IMR-90 (cell line): ENCODE data around the gene MRPL41. TPM values are rescaled to one million over a fixed set of nuclear protein-coding genes. Genes with fewer than 3 reads are reported as not detected.
A peak's percentile ranks its signal among the peaks of the same experiment; 100 is the strongest.

Experiments used
- ATAC-seq: fragments of 200-7000 bp; cut with Tn5 transposase; 2 replicates; pipeline ENCODE4 v1.9.1; 2020; ENCODE audit warnings: low read depth, mild to moderate bottlenecking, moderate library complexity
- BruUV-seq: library from RNA; stranded (reverse); fragments of 400-500 nt; replicated peaks from 2 replicates; lab custom pipeline; 2021; lab: Mats Ljungman, UMichigan
- CTCF ChIA-PET: fragments of 300-600 bp; formaldehyde crosslinking; extraction: SDS; loops from one replicate; lab custom pipeline; 2021; ENCODE audit warnings: antibody characterized with exemption; lab: Yijun Ruan, JAX
- POLR2A ChIA-PET: fragments of 300-600 bp; sonication (Branson Sonifier 250); formaldehyde crosslinking; loops from one replicate; lab custom pipeline; 2022; ENCODE audit warnings: antibody characterized with exemption; ENCODE audit not compliant: unreplicated experiment; lab: Charles Lee
- DNase-seq: peaks from one replicate; pipeline ENCODE4 v3.0.0; 2013
- H2AFZ ChIP-seq: replicated peaks from 2 replicates; pipeline ENCODE3; 2013; ENCODE audit warnings: low read length, mild to moderate bottlenecking; ENCODE audit not compliant: poor library complexity
- H2AK5ac ChIP-seq: 2 replicates; pipeline ENCODE4 v1.6.1; 2013; ENCODE audit warnings: low read depth, low read length, inconsistent platforms
- H2AK9ac ChIP-seq: replicated peaks from 2 replicates; pipeline ENCODE3; 2013; ENCODE audit warnings: mild to moderate bottlenecking, low read depth, low read length, moderate library complexity; ENCODE audit not compliant: poor library complexity
- H2BK120ac ChIP-seq: 2 replicates; pipeline ENCODE4 v1.6.1; 2013; ENCODE audit warnings: low read depth, low read length, inconsistent platforms
- H2BK15ac ChIP-seq: 3 replicates; pipeline ENCODE4 v1.6.1; 2013; ENCODE audit warnings: low read depth, low read length, inconsistent platforms
- H2BK20ac ChIP-seq: 2 replicates; pipeline ENCODE4 v1.6.1; 2013; ENCODE audit warnings: low read depth, mild to moderate bottlenecking, inconsistent platforms, low read length, moderate library complexity
- H2BK5ac ChIP-seq: 2 replicates; pipeline ENCODE4 v1.6.1; 2013; ENCODE audit warnings: mild to moderate bottlenecking, low read depth, low read length, inconsistent platforms; ENCODE audit not compliant: poor library complexity, severe bottlenecking
- H3K14ac ChIP-seq: replicated peaks from 2 replicates; pipeline ENCODE4 v1.6.1; 2013; ENCODE audit warnings: low read depth, low read length, inconsistent platforms
- H3K18ac ChIP-seq: 2 replicates; pipeline ENCODE4 v1.6.1; 2013; ENCODE audit warnings: low read depth, low read length, control low read depth
- H3K23ac ChIP-seq: 2 replicates; pipeline ENCODE4 v1.6.1; 2013; ENCODE audit warnings: low read depth, low read length, inconsistent platforms
- H3K27ac ChIP-seq: 2 replicates; pipeline ENCODE4 v1.5.1; 2013; ENCODE audit warnings: mild to moderate bottlenecking, control low read depth, low read length; ENCODE audit not compliant: insufficient read depth
- H3K27me3 ChIP-seq: 2 replicates; pipeline ENCODE4 v1.6.1; 2013; ENCODE audit warnings: low read length; ENCODE audit not compliant: control insufficient read depth, insufficient read depth
- H3K36me3 ChIP-seq: 2 replicates; pipeline ENCODE4 v1.6.1; 2013; ENCODE audit warnings: low read length, mixed read lengths; ENCODE audit not compliant: control insufficient read depth, insufficient read depth
- H3K4ac ChIP-seq: 2 replicates; pipeline ENCODE4 v1.6.1; 2013; ENCODE audit warnings: low read depth, low read length, inconsistent platforms
- H3K4me1 ChIP-seq: 2 replicates; pipeline ENCODE4 v1.6.1; 2013; ENCODE audit warnings: low read length, mixed read lengths; ENCODE audit not compliant: control insufficient read depth, insufficient read depth
- H3K4me2 ChIP-seq: 2 replicates; pipeline ENCODE4 v1.6.1; 2013; ENCODE audit warnings: low read depth, mild to moderate bottlenecking, control low read depth, low read length, moderate library complexity
- H3K4me3 ChIP-seq: 2 replicates; pipeline ENCODE4 v1.5.1; 2013; ENCODE audit warnings: low read depth, mild to moderate bottlenecking, control low read depth, low read length, moderate library complexity; ENCODE audit not compliant: insufficient read depth
- H3K56ac ChIP-seq: 2 replicates; pipeline ENCODE4 v1.6.1; 2013; ENCODE audit warnings: low read length, inconsistent platforms; ENCODE audit not compliant: insufficient read depth; ENCODE audit errors: extremely low read depth
- H3K79me1 ChIP-seq, 2 experiments: 2 replicates each; pipeline ENCODE4 v1.6.1; 2013; ENCODE audit warnings: low read length in 2 of 2, inconsistent platforms in 1 of 2, low read depth in 1 of 2
- H3K9ac ChIP-seq: 2 replicates; pipeline ENCODE4 v1.6.1; 2013; ENCODE audit warnings: low read depth, low read length, control low read depth
- H3K9me1 ChIP-seq: 2 replicates; pipeline ENCODE4 v1.6.1; 2013; ENCODE audit warnings: low read length, inconsistent platforms; ENCODE audit not compliant: insufficient read depth
- H3K9me3 ChIP-seq: 2 replicates; pipeline ENCODE4 v1.6.1; 2013; ENCODE audit warnings: low read length; ENCODE audit not compliant: control insufficient read depth, insufficient read depth
- H4K20me1 ChIP-seq: 2 replicates; pipeline ENCODE4 v1.6.1; 2013; ENCODE audit warnings: low read length, inconsistent platforms; ENCODE audit not compliant: insufficient read depth
- H4K5ac ChIP-seq: 2 replicates; pipeline ENCODE4 v1.6.1; 2013; ENCODE audit warnings: mild to moderate bottlenecking, low read depth, low read length, control low read depth
- H4K8ac ChIP-seq, 2 experiments: 2 replicates each; pipeline ENCODE4 v1.6.1; 2013; ENCODE audit warnings: low read depth in 2 of 2, low read length in 2 of 2, control low read depth in 1 of 2, inconsistent platforms in 1 of 2
- H4K91ac ChIP-seq: 2 replicates; pipeline ENCODE4 v1.6.1; 2013; ENCODE audit warnings: low read depth, low read length, inconsistent platforms; ENCODE audit not compliant: insufficient read depth
- BHLHE40 ChIP-seq: fragments of 150-350 bp; IDR thresholded peaks from 2 replicates; pipeline ENCODE4 v1.6.1; 2016; ENCODE audit warnings: mild to moderate bottlenecking, low read depth, low read length
- CHD1 ChIP-seq: IDR thresholded peaks from 2 replicates; pipeline ENCODE4 v1.6.1; 2012; ENCODE audit warnings: low read depth, low read length, improper control_type of control experiment
- CTCF ChIP-seq: conservative IDR thresholded peaks from 2 replicates; pipeline ENCODE4 v1.5.1; 2012; ENCODE audit warnings: mild to moderate bottlenecking, low read depth, low read length, improper control_type of control experiment
- MAFK ChIP-seq: IDR thresholded peaks from 2 replicates; pipeline ENCODE4 v1.6.1; 2012; ENCODE audit warnings: low read depth, low read length, improper control_type of control experiment
- MAZ ChIP-seq: IDR thresholded peaks from 2 replicates; pipeline ENCODE4 v1.6.1; 2012; ENCODE audit warnings: low read depth, mild to moderate bottlenecking, low read length, improper control_type of control experiment, moderate library complexity, borderline replicate concordance
- MXI1 ChIP-seq: IDR thresholded peaks from 2 replicates; pipeline ENCODE4 v1.6.1; 2012; ENCODE audit warnings: low read depth, mild to moderate bottlenecking, low read length, moderate library complexity, borderline replicate concordance
- RAD21 ChIP-seq: IDR thresholded peaks from 2 replicates; pipeline ENCODE4 v1.6.1; 2012; ENCODE audit warnings: low read length, improper control_type of control experiment
- SMC3 ChIP-seq: fragments of 150-350 bp; IDR thresholded peaks from 2 replicates; pipeline ENCODE4 v1.6.1; 2016; ENCODE audit warnings: low read depth, mild to moderate bottlenecking, antibody characterized with exemption, low read length, moderate library complexity
- WGBS, 2 experiments: methylation state at CpG; one replicate each; pipeline versions ENCODE4 v1.1.5 to v1.1.7; 2013; ENCODE audit warnings: missing lambda C conversion rate in 2 of 2; ENCODE audit not compliant: insufficient read length in 1 of 2; ENCODE audit errors: extremely low coverage in 2 of 2; 5-methylcytosine and 5-hydroxymethylcytosine counted together
- dilution Hi-C: fragments of 300-500 bp; cut with HindIII; formaldehyde crosslinking; loops from one replicate; pipeline ENCODE4 v1.14.3; 2018; ENCODE audit warnings: low sequenced_read_pairs; ENCODE audit not compliant: unreplicated experiment
- in situ Hi-C: fragments of 300-500 bp; cut with MboI; formaldehyde crosslinking; loops from 3 replicates; pipeline ENCODE4 v1.14.3; 2019; ENCODE audit warnings: low sequenced_read_pairs, inconsistent platforms, mixed read lengths
- intact Hi-C: fragments of 100-400 bp; cut with micrococcal nuclease; formaldehyde crosslinking; loops from 2 replicates; pipeline ENCODE4 v1.10.0; 2022
- polyA plus RNA-seq, 3 experiments: library from polyadenylated mRNA; depleted of rRNA; stranded (reverse); fragments of >200 nt; gene quantifications; 2 replicates each; pipeline ENCODE4 v1.2.3, GENCODE V29; 2012; ENCODE audit warnings: low replicate concordance in 1 of 3
- total RNA-seq: library from RNA; depleted of rRNA; stranded (reverse); fragments of >200 nt; gene quantifications from 2 replicates; pipeline ENCODE4 v1.2.3, GENCODE V29; 2012

MRPL41 gene
- total and polyA plus RNA-seq, 2 of the 4 experiments (the other 2 are of a cell fraction), result 15.6 to 38.9 TPM

- H2BK120ac ChIP-seq, result peak within 1 kb of the TSS; percentile 70; the same call in 1 of the 2 replicates
- H2BK15ac ChIP-seq, result no peak within 1 kb of the TSS
- peak within 1 kb of the TSS; percentile 60 for H3K56ac ChIP-seq
- WGBS, 2 experiments, result 3% methylated on average over 46 of the region's 82 CpGs; no CpG with 5 or more reads in 1 of the 2 experiments
- dilution Hi-C loops (no loop called here), intact Hi-C loops (no loop called here), in situ Hi-C loops (no loop called here)
- TF ChIP-seq MXI1 (peak; percentile 81; the same call in 1 of the 2 replicates), BHLHE40 (peak; percentile 18; the same call in 1 of the 2 replicates), SMC3 (peak; percentile 31), CTCF (peak; percentile 97), CHD1 (no peak), MAFK (no peak), MAZ (peak; percentile 60; the same call in 1 of the 2 replicates), RAD21 (peak; percentile 31)
- H3K9me3 ChIP-seq, result no peaks in the 10 kb centered on the region
- H3K23ac ChIP-seq, result peak within 1 kb of the TSS; percentile 79; the same call in 1 of the 2 replicates
- H3K4me1 ChIP-seq, result peaks cover 6% of the 10 kb centered on the region
- H4K20me1 ChIP-seq, result peaks cover 24% of the 10 kb centered on the region
- H3K14ac ChIP-seq, result peak within 1 kb of the TSS; percentile 93
- peaks cover 30 to 51% of the 10 kb centered on the region in 2 experiments for H3K79me1 ChIP-seq
- peak within 1 kb of the TSS; percentile 96 for H3K4ac ChIP-seq
- no peaks in the 10 kb centered on the region for H3K27me3 ChIP-seq
- BruUV-seq, result no TSS peak
- H3K4me2 ChIP-seq, result peak within 1 kb of the TSS; percentile 93
- H4K8ac ChIP-seq, result peak within 1 kb of the TSS; percentile 95 to 97
- ChIA-PET POLR2A (no interaction called here), CTCF (interaction anchor here (0.6 to 0.7 kb wide), 2 partner anchors 10 to 449 kb away, joined by 3 to 5 read pairs; no protein-coding TSS in a partner anchor)
- peaks cover 15% of the 10 kb centered on the region; the same call in 1 of the 2 replicates for H3K9me1 ChIP-seq
- no peak within 1 kb of the TSS for H3K18ac ChIP-seq
- H2BK5ac ChIP-seq, result peak within 1 kb of the TSS; percentile 68
- H3K36me3 ChIP-seq, result peaks cover 40% of the 10 kb centered on the region
- H3K9ac ChIP-seq, result peak within 1 kb of the TSS; percentile 76
- H2AFZ ChIP-seq, result peak within 1 kb of the TSS; percentile 99
- peak within 1 kb of the TSS; percentile 88 for H3K4me3 ChIP-seq
- peak within 1 kb of the TSS; percentile 79 for H4K91ac ChIP-seq
- DNase-seq (peak; percentile 83), ATAC-seq (peak; percentile 97)
- peak within 1 kb of the TSS; percentile 42 for H4K5ac ChIP-seq
- peak within 1 kb of the TSS; percentile 95 for H2AK9ac ChIP-seq
- H3K27ac ChIP-seq, result peak within 1 kb of the TSS; percentile 66
- H2AK5ac ChIP-seq, result peak within 1 kb of the TSS; percentile 91
- no peak within 1 kb of the TSS for H2BK20ac ChIP-seq
Measured at GRCh38 chr9:137578518-137579258, 27.0 kb downstream of the MRPL41 start, which contains the start of gene DPH7. Gene DPH7, minus strand, starts transcription at chr9:137578925. Its CDS starts 148 bp downstream, at chr9:137578777.
